Trophoblast cell (in vitro differentiated cells and primary cell): Measurements from ENCODE around the gene SETD1B.

Source experiments
- DNase-seq, 2 donors: peaks; one replicate each; pipeline ENCODE4 v3.0.0-alpha.2; 2016
- H2AFZ ChIP-seq: 2 replicates; pipeline ENCODE4 v1.6.1; 2013; ENCODE audit warnings: low read length, moderate library complexity, mild to moderate bottlenecking; ENCODE audit not compliant: insufficient read depth, poor library complexity
- H2AK5ac ChIP-seq: 2 replicates; pipeline ENCODE4 v1.6.1; 2013; ENCODE audit warnings: mild to moderate bottlenecking, low read length
- H2BK120ac ChIP-seq: 2 replicates; pipeline ENCODE4 v1.6.1; 2013; ENCODE audit warnings: low read length, mild to moderate bottlenecking, moderate library complexity; ENCODE audit not compliant: insufficient read depth, poor library complexity
- H2BK12ac ChIP-seq: 2 replicates; pipeline ENCODE4 v1.6.1; 2013; ENCODE audit warnings: mild to moderate bottlenecking, low read length, moderate library complexity
- H2BK5ac ChIP-seq: 2 replicates; pipeline ENCODE4 v1.6.1; 2013; ENCODE audit warnings: low read length, low read depth, moderate library complexity, mild to moderate bottlenecking; ENCODE audit not compliant: poor library complexity
- H3K14ac ChIP-seq: 2 replicates; pipeline ENCODE4 v1.6.1; 2013; ENCODE audit warnings: mild to moderate bottlenecking, low read length
- H3K18ac ChIP-seq: 2 replicates; pipeline ENCODE4 v1.6.1; 2013; ENCODE audit warnings: mild to moderate bottlenecking, low read length
- H3K23ac ChIP-seq: 2 replicates; pipeline ENCODE4 v1.6.1; 2013; ENCODE audit warnings: low read length
- H3K27ac ChIP-seq: 2 replicates; pipeline ENCODE4 v1.5.1; 2013; ENCODE audit warnings: low read depth, mild to moderate bottlenecking, inconsistent platforms, low read length, moderate library complexity
- H3K27me3 ChIP-seq: 2 replicates; pipeline ENCODE4 v1.6.1; 2013; ENCODE audit warnings: inconsistent platforms, mild to moderate bottlenecking, low read length, moderate library complexity; ENCODE audit not compliant: insufficient read depth
- H3K36me3 ChIP-seq, 2 experiments: 1 replicate in 1 of 2; 2 replicates in 1 of 2; pipeline ENCODE4 v1.6.1; 2013; ENCODE audit warnings: low read length in 2 of 2, mild to moderate bottlenecking in 2 of 2, moderate library complexity in 1 of 2; ENCODE audit not compliant: insufficient read depth in 2 of 2, control insufficient read depth in 1 of 2
- H3K4ac ChIP-seq: 2 replicates; pipeline ENCODE4 v1.6.1; 2013; ENCODE audit warnings: low read depth, mild to moderate bottlenecking, low read length, moderate library complexity
- H3K4me1 ChIP-seq, 2 experiments: 1 replicate in 1 of 2; 2 replicates in 1 of 2; pipeline ENCODE4 v1.6.1; 2013; ENCODE audit warnings: low read length in 2 of 2, mild to moderate bottlenecking in 2 of 2, moderate library complexity in 1 of 2; ENCODE audit not compliant: insufficient read depth in 2 of 2, control insufficient read depth in 1 of 2
- H3K4me2 ChIP-seq: 2 replicates; pipeline ENCODE4 v1.6.1; 2013; ENCODE audit warnings: inconsistent platforms, mild to moderate bottlenecking, low read length, moderate library complexity
- H3K4me3 ChIP-seq: 2 replicates; pipeline ENCODE4 v1.5.1; 2013; ENCODE audit warnings: mild to moderate bottlenecking, low read depth, low read length, inconsistent platforms
- H3K79me1 ChIP-seq: one replicate; pipeline ENCODE4 v1.6.1; 2013; ENCODE audit warnings: low read length
- H3K79me2 ChIP-seq: 2 replicates; pipeline ENCODE4 v1.6.1; 2013; ENCODE audit warnings: low read length, mild to moderate bottlenecking; ENCODE audit not compliant: control insufficient read depth, insufficient read depth, poor library complexity
- H3K9ac ChIP-seq: 2 replicates; pipeline ENCODE4 v1.6.1; 2013; ENCODE audit warnings: mild to moderate bottlenecking, low read length
- H3K9me3 ChIP-seq: 2 replicates; pipeline ENCODE4 v1.6.1; 2013; ENCODE audit warnings: low read depth, mild to moderate bottlenecking, control low read depth, inconsistent platforms, low read length; ENCODE audit not compliant: insufficient read depth
- H4K12ac ChIP-seq: 2 replicates; pipeline ENCODE4 v1.6.1; 2013; ENCODE audit warnings: low read depth, mild to moderate bottlenecking, low read length, moderate library complexity
- H4K8ac ChIP-seq: 2 replicates; pipeline ENCODE4 v1.6.1; 2013; ENCODE audit warnings: low read depth, mild to moderate bottlenecking, low read length, moderate library complexity
- H4K91ac ChIP-seq: one replicate; pipeline ENCODE4 v1.6.1; 2013; ENCODE audit warnings: low read depth, mild to moderate bottlenecking, low read length, moderate library complexity
- WGBS: extraction: QIAGEN DNeasy Blood & Tissue Kit; methylation state at CpG from one replicate; pipeline ENCODE4 v1.1.7; 2013; ENCODE audit warnings: missing lambda C conversion rate; ENCODE audit not compliant: insufficient read length, insufficient coverage; ENCODE audit errors: extremely low coverage; 5-methylcytosine and 5-hydroxymethylcytosine counted together

Gene SETD1B

GRCh38 chr12:121820056-121820455 is 16.2 kb downstream of the SETD1B start:
- H2BK5ac ChIP-seq, result no peak overlapping the region
- no peaks in the 10 kb centered on the region for H3K4me1 ChIP-seq
- H3K9ac ChIP-seq, result no peak overlapping the region
- no peaks in the 10 kb centered on the region for H3K27me3 ChIP-seq
- H3K23ac ChIP-seq, result no peak overlapping the region
- H4K12ac ChIP-seq, result no peak overlapping the region
- no peak overlapping the region for H4K8ac ChIP-seq
- no peak for DNase-seq
- H2AK5ac ChIP-seq, result no peak overlapping the region
- H2BK12ac ChIP-seq, result no peak overlapping the region
- H3K79me2 ChIP-seq, result no peaks in the 10 kb centered on the region
- H2BK120ac ChIP-seq, result no peak overlapping the region
- no CpG with 5 or more reads among the region's 7 CpGs for WGBS
- H3K4me3 ChIP-seq, result no peak overlapping the region
- no peak overlapping the region for H4K91ac ChIP-seq
- no peaks in the 10 kb centered on the region for H3K79me1 ChIP-seq
- no peak overlapping the region for H2AFZ ChIP-seq
- H3K4ac ChIP-seq, result no peak overlapping the region
- no peak overlapping the region for H3K14ac ChIP-seq
- no peaks in the 10 kb centered on the region for H3K9me3 ChIP-seq
- H3K27ac ChIP-seq, result no peak overlapping the region
- H3K18ac ChIP-seq, result no peak overlapping the region
- peaks cover 62 to 73% of the 10 kb centered on the region in 2 experiments for H3K36me3 ChIP-seq
- H3K4me2 ChIP-seq, result no peak overlapping the region

- Histone ChIP-seq H3K36me3 (peaks cover 61 to 71% of the 10 kb centered on the region in 2 experiments), H2AFZ (no peak overlapping the region), H3K27ac (no peak overlapping the region), H3K23ac (no peak overlapping the region), H2BK120ac (no peak overlapping the region), H4K12ac (no peak overlapping the region), H2BK12ac (no peak overlapping the region), H3K18ac (no peak overlapping the region), H3K4me3 (no peak overlapping the region), H2AK5ac (no peak overlapping the region), H3K14ac (no peak overlapping the region), H3K4me2 (no peak overlapping the region), H4K91ac (no peak overlapping the region), H2BK5ac (no peak overlapping the region), H3K9me3 (no peaks in the 10 kb centered on the region), H3K9ac (no peak overlapping the region), H3K79me2 (no peaks in the 10 kb centered on the region), H3K4me1 (no peaks in the 10 kb centered on the region), H3K79me1 (no peaks in the 10 kb centered on the region), H4K8ac (no peak overlapping the region), H3K27me3 (no peaks in the 10 kb centered on the region), H3K4ac (no peak overlapping the region)
- DNase-seq, result no peak
- no CpG with 5 or more reads among the region's 39 CpGs for WGBS
Observed at GRCh38 chr12:121822393-121823100, 18.7 kb downstream of the SETD1B start.

- no peaks in the 10 kb centered on the region for H3K79me1 ChIP-seq
- no peak overlapping the region for H3K14ac ChIP-seq
- no peak overlapping the region for H3K23ac ChIP-seq
- no peak for DNase-seq
- no peak overlapping the region for H4K91ac ChIP-seq
- no peak overlapping the region for H3K27ac ChIP-seq
- H3K9ac ChIP-seq, result no peak overlapping the region
- H2AFZ ChIP-seq, result no peak overlapping the region
- no peaks in the 10 kb centered on the region for H3K4me1 ChIP-seq
- H2AK5ac ChIP-seq, result no peak overlapping the region
- no CpG with 5 or more reads among the region's 36 CpGs for WGBS
- H3K4ac ChIP-seq, result no peak overlapping the region
- H2BK120ac ChIP-seq, result no peak overlapping the region
- H2BK5ac ChIP-seq, result no peak overlapping the region
- no peak overlapping the region for H4K8ac ChIP-seq
- H3K79me2 ChIP-seq, result no peaks in the 10 kb centered on the region
- H3K9me3 ChIP-seq, result no peaks in the 10 kb centered on the region
- H2BK12ac ChIP-seq, result no peak overlapping the region
- no peak overlapping the region for H3K18ac ChIP-seq
- H3K27me3 ChIP-seq, result no peaks in the 10 kb centered on the region
- no peak overlapping the region for H3K4me3 ChIP-seq
- H3K4me2 ChIP-seq, result no peak overlapping the region
- no peak overlapping the region for H4K12ac ChIP-seq
- H3K36me3 ChIP-seq, result peaks cover 62 to 71% of the 10 kb centered on the region in 2 experiments
Observed at GRCh38 chr12:121823101-121823726, 19.4 kb downstream of the SETD1B start.

- peaks cover 67 to 76% of the 10 kb centered on the region in 2 experiments for H3K36me3 ChIP-seq
- no peak overlapping the region for H3K4ac ChIP-seq
- WGBS, result no CpG with 5 or more reads among the region's 12 CpGs
- no peak overlapping the region for H4K8ac ChIP-seq
- H3K4me3 ChIP-seq, result no peak overlapping the region
- H3K9ac ChIP-seq, result no peak overlapping the region
- no peaks in the 10 kb centered on the region for H3K79me2 ChIP-seq
- H2BK120ac ChIP-seq, result no peak overlapping the region
- no peak overlapping the region for H3K4me2 ChIP-seq
- no peak overlapping the region for H3K27ac ChIP-seq
- H3K14ac ChIP-seq, result no peak overlapping the region
- H2BK5ac ChIP-seq, result no peak overlapping the region
- no peak overlapping the region for H2BK12ac ChIP-seq
- H3K27me3 ChIP-seq, result no peaks in the 10 kb centered on the region
- no peak overlapping the region for H2AFZ ChIP-seq
- H3K9me3 ChIP-seq, result no peaks in the 10 kb centered on the region
- no peaks in the 10 kb centered on the region for H3K4me1 ChIP-seq
- H2AK5ac ChIP-seq, result no peak overlapping the region
- no peaks in the 10 kb centered on the region for H3K79me1 ChIP-seq
- no peak overlapping the region for H4K12ac ChIP-seq
- no peak overlapping the region for H4K91ac ChIP-seq
- H3K18ac ChIP-seq, result no peak overlapping the region
- H3K23ac ChIP-seq, result no peak overlapping the region
- no peak for DNase-seq
Observed at GRCh38 chr12:121823727-121824115, 19.9 kb downstream of the SETD1B start.
